Measurements from ENCODE around the gene NLRP9.

The NLRP9 gene

GRCh38 chr19:55703790-55704215 lies 34.4 kb downstream of the NLRP9 start:
- peak; percentile 49 for DNase-seq

GRCh38 chr19:55702131-55702627 lies 36.0 kb downstream of the NLRP9 start:
- DNase-seq: no peak

GRCh38 chr19:55700813-55701212 lies 37.4 kb downstream of the NLRP9 start:
- no peak for DNase-seq

GRCh38 chr19:55699221-55699620 lies 39.0 kb downstream of the NLRP9 start:
- DNase-seq: no peak

GRCh38 chr19:55698256-55698655 lies 39.9 kb downstream of the NLRP9 start:
- no peak for DNase-seq

GRCh38 chr19:55697698-55698097 lies 40.5 kb downstream of the NLRP9 start:
- DNase-seq: no peak

- DNase-seq: no peak
Observed at GRCh38 chr19:55697069-55697440, 41.1 kb downstream of the NLRP9 start.

GRCh38 chr19:55696301-55697068 lies 41.7 kb downstream of the NLRP9 start:
- DNase-seq: no peak

- DNase-seq: no peak
Observed at GRCh38 chr19:55695511-55696290, 42.5 kb downstream of the NLRP9 start.

- no peak for DNase-seq
Observed at GRCh38 chr19:55694656-55695491, 43.3 kb downstream of the NLRP9 start.

- DNase-seq: no peak
Observed at GRCh38 chr19:55694241-55694655, 44.0 kb downstream of the NLRP9 start.

- DNase-seq: no peak
Observed at GRCh38 chr19:55693336-55693974, 44.7 kb downstream of the NLRP9 start.

- no peak for DNase-seq
Observed at GRCh38 chr19:55692681-55693081, 45.5 kb downstream of the NLRP9 start.

- no peak for DNase-seq
Observed at GRCh38 chr19:55691561-55692481, 46.4 kb downstream of the NLRP9 start.

GRCh38 chr19:55690769-55691545 lies 47.2 kb downstream of the NLRP9 start:
- DNase-seq: no peak

- no peak for DNase-seq
Observed at GRCh38 chr19:55690109-55690768, 48.0 kb downstream of the NLRP9 start.

GRCh38 chr19:55689411-55690108 lies 48.6 kb downstream of the NLRP9 start:
- no peak for DNase-seq

- no peak for DNase-seq
Observed at GRCh38 chr19:55688422-55689218, 49.6 kb downstream of the NLRP9 start.

Measured in activated CD4-positive, alpha-beta T cell treated with anti-CD3 and anti-CD28 coated beads, Interleukin-10, Interleukin-2, amounts not matched to agents 100 ng/mL and 50 ng/mL, durations not matched to agents 16 hours and 8 hours (primary cell).